Testis (tissue), 3 donors: ENCODE data around the gene ADCY5. TPM values are rescaled to one million over a fixed set of nuclear protein-coding genes. Genes with fewer than 3 reads are reported as not detected.
A peak's percentile ranks its signal among the peaks of the same experiment; 100 is the strongest.

ENCODE experiments used
- DNase-seq: peaks from one replicate; pipeline ENCODE4 v3.0.0-alpha.2; 2019
- H3K27ac ChIP-seq, 2 donors: fragments of 200-600 bp; sonication (generic); one replicate each; pipeline ENCODE4 v1.5.1; 2019
- H3K27me3 ChIP-seq: fragments of 200-600 bp; sonication (generic); one replicate; pipeline ENCODE4 v1.5.1; 2019
- H3K36me3 ChIP-seq: fragments of 200-600 bp; sonication (generic); one replicate; pipeline ENCODE4 v1.5.1; 2017; ENCODE audit warnings: low read depth; ENCODE audit errors: missing control alignments
- H3K4me1 ChIP-seq: fragments of 200-600 bp; sonication (generic); one replicate; pipeline ENCODE4 v1.5.1; 2019
- H3K4me3 ChIP-seq, 2 donors: fragments of 200-600 bp; sonication (generic); one replicate each; pipeline ENCODE4 v1.5.1; 2017 to 2019
- H3K9me3 ChIP-seq: fragments of 200-600 bp; sonication (generic); one replicate; pipeline ENCODE4 v1.5.1; 2017
- POLR2A ChIP-seq: fragments of 450-650 bp; IDR thresholded peaks from one replicate; pipeline ENCODE4 v1.6.1; 2017; ENCODE audit warnings: antibody characterized with exemption, mild to moderate bottlenecking, moderate library complexity
- WGBS, 2 donors: methylation state at CpG; one replicate each; pipeline ENCODE4 v1.1.5; 2018; 5-methylcytosine and 5-hydroxymethylcytosine counted together
- intact Hi-C: fragments of 100-400 bp; cut with DNase I; formaldehyde crosslinking; loops from one replicate; pipeline ENCODE4 v1.15.1; 2023; ENCODE audit warnings: low total_unique reads
- polyA plus RNA-seq: library from polyadenylated mRNA; stranded (reverse); fragments of 350-450 nt; fragmentation: Illumina TruSeq; extraction: RNeasy Lipid Tissue Mini Kit (QIAGEN cat#74804); gene quantifications from one replicate; pipeline ENCODE4 v1.2.3, GENCODE V29; 2014; ENCODE audit warnings: low read depth, low replicate concordance; ENCODE audit not compliant: insufficient read depth
- total RNA-seq, 2 donors: library from RNA; depleted of rRNA; stranded (reverse); fragments of >200 nt; gene quantifications; one replicate each; pipeline ENCODE4 v1.2.3, GENCODE V29; 2016
- TF ChIP-seq, protein P1 (sequence below), 3 experiments: fragments of 450-650 bp in 2 of 3; fragments of 200-600 bp in 1 of 3; sonication (generic) in 1 of 3; IDR thresholded peaks; one replicate each; pipeline ENCODE4 v1.5.1; 2016 to 2019; ENCODE audit warnings: antibody characterized with exemption in 3 of 3, mild to moderate bottlenecking in 2 of 3, moderate library complexity in 1 of 3

The ADCY5 gene
- total and polyA plus RNA-seq, 3 donors from 2014 or later: 16.5 to 41.6 (median 33.6) TPM

DNA sequence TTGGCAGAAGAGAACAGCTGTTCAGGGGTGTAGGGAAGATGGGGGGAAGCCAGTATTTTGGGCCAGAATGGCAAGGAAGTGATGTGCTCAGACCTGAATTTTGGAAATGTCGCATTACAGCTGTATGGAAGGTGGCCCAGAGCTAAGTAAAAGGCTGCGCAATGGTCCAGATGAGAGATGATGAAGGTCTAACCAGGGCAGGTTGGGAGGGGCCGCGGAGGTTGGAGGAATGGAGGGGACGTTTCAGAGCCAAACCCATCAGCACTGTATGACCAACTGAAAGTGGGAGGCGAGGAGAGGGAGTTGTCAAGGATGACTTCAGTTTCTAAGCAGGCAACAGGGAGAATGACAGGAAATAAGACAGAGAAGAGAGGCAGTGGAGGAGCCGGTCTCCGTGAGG is 60.8 kb downstream of the ADCY5 start:
- intact Hi-C loops: no loop called here
- H3K4me3 ChIP-seq: no peak overlapping the region
- no peak for TF ChIP-seq POLR2A
- TF ChIP-seq, protein P1, sequence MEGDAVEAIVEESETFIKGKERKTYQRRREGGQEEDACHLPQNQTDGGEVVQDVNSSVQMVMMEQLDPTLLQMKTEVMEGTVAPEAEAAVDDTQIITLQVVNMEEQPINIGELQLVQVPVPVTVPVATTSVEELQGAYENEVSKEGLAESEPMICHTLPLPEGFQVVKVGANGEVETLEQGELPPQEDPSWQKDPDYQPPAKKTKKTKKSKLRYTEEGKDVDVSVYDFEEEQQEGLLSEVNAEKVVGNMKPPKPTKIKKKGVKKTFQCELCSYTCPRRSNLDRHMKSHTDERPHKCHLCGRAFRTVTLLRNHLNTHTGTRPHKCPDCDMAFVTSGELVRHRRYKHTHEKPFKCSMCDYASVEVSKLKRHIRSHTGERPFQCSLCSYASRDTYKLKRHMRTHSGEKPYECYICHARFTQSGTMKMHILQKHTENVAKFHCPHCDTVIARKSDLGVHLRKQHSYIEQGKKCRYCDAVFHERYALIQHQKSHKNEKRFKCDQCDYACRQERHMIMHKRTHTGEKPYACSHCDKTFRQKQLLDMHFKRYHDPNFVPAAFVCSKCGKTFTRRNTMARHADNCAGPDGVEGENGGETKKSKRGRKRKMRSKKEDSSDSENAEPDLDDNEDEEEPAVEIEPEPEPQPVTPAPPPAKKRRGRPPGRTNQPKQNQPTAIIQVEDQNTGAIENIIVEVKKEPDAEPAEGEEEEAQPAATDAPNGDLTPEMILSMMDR (IDR thresholded peaks at IDR 0.05): no peak
- no peaks in the 10 kb centered on the region for H3K27me3 ChIP-seq
- 62 to 70% methylated on average over 8 of the region's 8 CpGs for WGBS, 2 donors
- H3K9me3 ChIP-seq: no peaks in the 10 kb centered on the region
- H3K27ac ChIP-seq: peak overlapping the region; percentile 73 to 85
- no peaks in the 10 kb centered on the region for H3K36me3 ChIP-seq
- peaks cover 82% of the 10 kb centered on the region for H3K4me1 ChIP-seq
- DNase-seq: no peak

DNA sequence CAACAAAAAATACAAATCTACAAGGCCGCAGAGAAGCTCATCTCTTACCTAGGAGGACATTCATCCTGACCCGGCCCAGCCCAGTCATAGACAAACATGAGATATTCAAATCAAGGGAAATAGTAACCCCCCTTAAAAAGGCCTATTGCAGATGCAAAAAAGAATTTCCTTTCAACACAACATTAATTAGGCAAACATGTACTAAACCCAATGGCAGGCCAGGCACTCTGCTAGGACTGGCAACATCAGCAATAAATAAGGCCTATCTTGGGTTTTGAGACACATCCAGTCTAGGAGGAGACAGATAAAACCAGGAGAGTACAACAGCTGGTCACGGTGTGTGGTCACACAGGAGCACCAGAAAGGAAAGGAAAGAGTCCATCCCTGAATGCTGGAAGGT is 61.4 kb downstream of the ADCY5 start:
- TF ChIP-seq, protein P1 (IDR thresholded peaks at IDR 0.05): no peak
- no peak for TF ChIP-seq POLR2A
- WGBS, 2 donors: 64 to 69% methylated on average over 3 of the region's 3 CpGs
- intact Hi-C loops: no loop called here
- H3K4me3 ChIP-seq: no peak overlapping the region
- H3K9me3 ChIP-seq: no peaks in the 10 kb centered on the region
- no peak for DNase-seq
- no peaks in the 10 kb centered on the region for H3K27me3 ChIP-seq
- H3K4me1 ChIP-seq: peaks cover 77% of the 10 kb centered on the region
- peak overlapping the region; percentile 73 to 85 for H3K27ac ChIP-seq
- no peaks in the 10 kb centered on the region for H3K36me3 ChIP-seq

DNA sequence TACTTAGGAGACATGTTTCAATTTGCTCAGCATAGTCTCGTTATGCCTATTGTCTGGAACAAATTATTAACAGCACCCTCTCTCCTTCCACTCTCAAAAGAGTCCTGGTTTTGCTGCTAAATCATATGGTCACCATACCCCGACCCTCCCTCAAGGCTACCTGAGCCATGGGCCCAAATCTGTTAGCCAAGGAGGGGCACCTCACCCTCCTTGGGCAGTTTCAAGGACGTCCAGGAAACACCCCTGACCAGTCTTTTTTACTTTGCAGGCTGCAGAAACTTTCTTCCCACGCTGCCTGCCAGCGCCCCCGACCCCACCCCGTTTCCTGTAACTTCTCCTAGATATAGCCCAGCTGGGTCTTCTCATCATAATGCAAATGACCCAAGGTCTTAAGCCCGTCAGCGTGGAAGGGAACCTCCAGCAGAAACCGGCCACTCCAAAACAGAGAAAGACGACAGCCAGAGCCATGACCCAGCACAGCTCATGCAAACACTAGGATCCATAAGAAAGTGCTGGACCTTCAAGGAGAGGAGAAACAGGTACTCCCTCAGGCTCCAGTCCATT is 62.3 kb downstream of the ADCY5 start:
- peak overlapping the region; percentile 73 to 85 for H3K27ac ChIP-seq
- DNase-seq: no peak
- intact Hi-C loops: no loop called here
- H3K9me3 ChIP-seq: no peaks in the 10 kb centered on the region
- WGBS, 2 donors: 40 to 48% methylated on average over 11 of the region's 11 CpGs
- H3K4me3 ChIP-seq: no peak overlapping the region
- peaks cover 68% of the 10 kb centered on the region for H3K4me1 ChIP-seq
- H3K36me3 ChIP-seq: no peaks in the 10 kb centered on the region
- no peaks in the 10 kb centered on the region for H3K27me3 ChIP-seq
- TF ChIP-seq, protein P1 (IDR thresholded peaks at IDR 0.05): no peak
- no peak for TF ChIP-seq POLR2A

DNA sequence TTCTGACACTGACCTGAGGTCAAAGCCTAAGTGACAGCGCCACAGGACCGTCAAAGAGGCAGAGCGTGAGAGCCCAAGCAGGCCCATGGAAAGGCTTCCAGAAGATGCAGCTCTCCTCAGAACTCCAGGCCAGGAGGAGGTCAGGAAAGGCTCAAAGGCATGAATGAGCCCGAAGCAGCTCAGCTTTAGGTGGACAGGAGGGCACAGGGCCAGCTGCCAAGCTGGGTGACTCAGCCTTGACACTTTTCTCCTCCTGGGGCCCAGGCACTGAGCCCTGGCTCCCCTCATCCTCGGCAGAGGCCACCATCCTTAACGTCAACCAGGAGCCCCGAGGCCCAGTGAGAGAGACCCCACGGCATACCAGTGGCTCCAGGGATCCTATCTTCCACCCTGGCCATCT is 62.9 kb downstream of the ADCY5 start:
- peak; percentile 28 for DNase-seq
- 54 to 62% methylated on average over 5 to 8 of the region's 8 CpGs for WGBS, 2 donors
- Histone ChIP-seq H3K27me3 (no peaks in the 10 kb centered on the region), H3K36me3 (no peaks in the 10 kb centered on the region), H3K4me1 (peaks cover 65% of the 10 kb centered on the region), H3K27ac (peak overlapping the region; percentile 73 to 85), H3K9me3 (no peaks in the 10 kb centered on the region), H3K4me3 (no peak overlapping the region)
- TF ChIP-seq, protein P1 (IDR thresholded peaks at IDR 0.05): no peak
- TF ChIP-seq POLR2A: no peak
- intact Hi-C loops: no loop called here

DNA sequence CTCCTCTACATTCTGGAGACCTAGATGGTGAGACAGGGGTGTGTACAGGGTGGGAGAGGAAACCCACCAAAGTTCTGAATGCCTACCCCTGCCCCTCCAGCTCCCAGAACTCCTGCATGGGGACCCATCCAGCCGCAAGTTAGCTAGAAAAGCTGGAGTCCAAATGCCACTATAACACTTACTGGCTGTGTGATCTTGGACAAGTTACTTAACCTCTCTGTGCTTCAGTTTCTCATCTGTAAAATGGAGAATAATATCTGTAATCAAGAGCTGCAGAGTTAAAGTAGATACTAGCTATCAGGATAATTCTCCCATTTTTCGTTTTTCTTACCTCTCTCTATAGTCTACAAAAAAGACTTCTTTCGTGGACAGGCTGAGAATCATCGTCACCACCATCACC is 63.4 kb downstream of the ADCY5 start:
- WGBS, 2 donors: 74 to 84% methylated on average over 4 of the region's 4 CpGs
- Histone ChIP-seq H3K27me3 (no peaks in the 10 kb centered on the region), H3K36me3 (no peaks in the 10 kb centered on the region), H3K4me1 (peaks cover 60% of the 10 kb centered on the region), H3K27ac (peak overlapping the region; percentile 73 to 85), H3K9me3 (no peaks in the 10 kb centered on the region), H3K4me3 (no peak overlapping the region)
- intact Hi-C loops: no loop called here
- DNase-seq: no peak
- TF ChIP-seq, protein P1 (IDR thresholded peaks at IDR 0.05): no peak
- no peak for TF ChIP-seq POLR2A
